ENCODE measurements around the gene SMIM15. TPM values are rescaled to one million over a fixed set of nuclear protein-coding genes. Genes with fewer than 3 reads are reported as not detected.

SMIM15 gene
- total RNA-seq, 1 experiment from 2014 or later: 83.9 TPM

DNA sequence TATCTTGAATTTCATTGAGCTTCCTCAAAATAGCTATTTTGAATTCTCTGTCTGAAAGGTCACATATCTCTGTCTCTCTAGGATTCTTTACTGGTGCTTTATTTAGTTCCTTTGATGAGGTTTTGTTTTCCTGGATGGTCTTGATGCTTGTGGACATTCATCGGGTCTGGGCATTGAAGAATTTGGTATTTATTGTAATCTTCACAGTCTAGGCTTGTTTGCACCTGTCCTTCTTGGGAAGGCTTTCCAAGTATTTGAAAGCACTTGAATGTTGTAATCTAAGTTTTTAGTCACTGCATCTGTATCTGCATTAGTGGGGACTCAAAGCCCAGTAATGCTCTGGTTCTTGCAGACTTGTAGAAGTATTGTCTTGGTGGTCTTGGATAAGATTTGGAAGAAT, 47.8 kb downstream of the SMIM15 start:
- no peaks in the 10 kb centered on the region for H3K4me1 ChIP-seq (ENCODE audit: control insufficient read depth in 1 of 2, insufficient read depth in 2 of 2, low read length in 2 of 2)
- TF ChIP-seq SRF (IDR thresholded peaks at IDR 0.05; ENCODE audit: low read depth) (no peak), TCF7L2 (IDR thresholded peaks at IDR 0.05; ENCODE audit: borderline replicate concordance, extremely low read depth, insufficient read depth, insufficient read length) (no peak), CBX3 (IDR thresholded peaks at IDR 0.05; ENCODE audit: low read depth) (no peak), JUND (IDR thresholded peaks at IDR 0.05) (no peak), RAD21 (IDR thresholded peaks at IDR 0.05; ENCODE audit: low read depth) (no peak), CEBPB (IDR thresholded peaks at IDR 0.05; ENCODE audit: low read depth) (no peak), POLR2A (IDR thresholded peaks at IDR 0.05; ENCODE audit: borderline replicate concordance, extremely low read depth, insufficient read depth, insufficient read length) (no peak), EGR1 (IDR thresholded peaks at IDR 0.05; ENCODE audit: low read depth) (no peak), SP1 (IDR thresholded peaks at IDR 0.05; ENCODE audit: low read depth) (no peak), YY1 (IDR thresholded peaks at IDR 0.05; ENCODE audit: extremely low read depth, insufficient replicate concordance, low read depth, low read length) (no peak)
- TF ChIP-seq, protein P1, sequence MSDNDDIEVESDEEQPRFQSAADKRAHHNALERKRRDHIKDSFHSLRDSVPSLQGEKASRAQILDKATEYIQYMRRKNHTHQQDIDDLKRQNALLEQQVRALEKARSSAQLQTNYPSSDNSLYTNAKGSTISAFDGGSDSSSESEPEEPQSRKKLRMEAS (IDR thresholded peaks at IDR 0.05): no peak
- TF ChIP-seq, protein P2, sequence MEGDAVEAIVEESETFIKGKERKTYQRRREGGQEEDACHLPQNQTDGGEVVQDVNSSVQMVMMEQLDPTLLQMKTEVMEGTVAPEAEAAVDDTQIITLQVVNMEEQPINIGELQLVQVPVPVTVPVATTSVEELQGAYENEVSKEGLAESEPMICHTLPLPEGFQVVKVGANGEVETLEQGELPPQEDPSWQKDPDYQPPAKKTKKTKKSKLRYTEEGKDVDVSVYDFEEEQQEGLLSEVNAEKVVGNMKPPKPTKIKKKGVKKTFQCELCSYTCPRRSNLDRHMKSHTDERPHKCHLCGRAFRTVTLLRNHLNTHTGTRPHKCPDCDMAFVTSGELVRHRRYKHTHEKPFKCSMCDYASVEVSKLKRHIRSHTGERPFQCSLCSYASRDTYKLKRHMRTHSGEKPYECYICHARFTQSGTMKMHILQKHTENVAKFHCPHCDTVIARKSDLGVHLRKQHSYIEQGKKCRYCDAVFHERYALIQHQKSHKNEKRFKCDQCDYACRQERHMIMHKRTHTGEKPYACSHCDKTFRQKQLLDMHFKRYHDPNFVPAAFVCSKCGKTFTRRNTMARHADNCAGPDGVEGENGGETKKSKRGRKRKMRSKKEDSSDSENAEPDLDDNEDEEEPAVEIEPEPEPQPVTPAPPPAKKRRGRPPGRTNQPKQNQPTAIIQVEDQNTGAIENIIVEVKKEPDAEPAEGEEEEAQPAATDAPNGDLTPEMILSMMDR (IDR thresholded peaks at IDR 0.05 in 2 of 3, conservative IDR thresholded peaks at IDR 0.05 in 1 of 3; ENCODE audit: borderline replicate concordance in 1 of 3, insufficient read depth in 1 of 3, low read depth in 2 of 3, low read length in 2 of 3): no peak
- H3K36me3 ChIP-seq (ENCODE audit: control insufficient read depth in 1 of 2, insufficient read depth in 2 of 2, low read length in 2 of 2): no peaks in the 10 kb centered on the region
- no peak overlapping the region for H3K4me3 ChIP-seq (replicated peaks in 1 of 2; ENCODE audit: low read depth in 1 of 2, low read length in 2 of 2)
- intact Hi-C loops (cut with micrococcal nuclease): no loop called here
- no TSS peak for BruUV-seq (replicated peaks)
- ChIA-PET RAD21 (ENCODE audit: low non-redundant PET in 1 of 2, low total read pairs in 2 of 2, uncharacterized antibody in 2 of 2, unreplicated experiment in 2 of 2) (no interaction called here), CTCF (no interaction called here), POLR2A (no interaction called here)
- H3K9ac ChIP-seq (ENCODE audit: low read length): no peak overlapping the region
- H3K79me2 ChIP-seq (ENCODE audit: insufficient read depth, low read length): no peaks in the 10 kb centered on the region
- H3K9me2 ChIP-seq (ENCODE audit: insufficient read depth): no peaks in the 10 kb centered on the region
- no peaks in the 10 kb centered on the region for H3K27me3 ChIP-seq (ENCODE audit: insufficient read depth, low read length)
- no peaks in the 10 kb centered on the region for H4K20me1 ChIP-seq (ENCODE audit: insufficient read depth)
- DNase-seq (ENCODE audit: low read depth, low spot score): no peak
- H3K4me2 ChIP-seq (ENCODE audit: low read length): no peak overlapping the region
- H3K9me3 ChIP-seq (ENCODE audit: control insufficient read depth in 1 of 2, insufficient read depth in 1 of 2, low read depth in 1 of 2, low read length in 2 of 2): no peaks in the 10 kb centered on the region; a peak in 1 of 4 replicates
- no peak overlapping the region for H3K27ac ChIP-seq (ENCODE audit: low read depth, low read length)
- ATAC-seq: no peak
- no peak overlapping the region for H2AFZ ChIP-seq (ENCODE audit: low read depth, low read length, poor library complexity, severe bottlenecking)

Other genes with a start within 250 kb of the SMIM15 start
- gene ERCC8, start 217.4 kb downstream of the SMIM15 start, total RNA-seq (2021; ENCODE audit: unreplicated experiment): 15.1 TPM
- gene NDUFAF2, start 217.3 kb downstream of the SMIM15 start, total RNA-seq (2021; ENCODE audit: unreplicated experiment): 36.9 TPM
- 7.4 TPM for gene ZSWIM6, start 169.8 kb upstream of the SMIM15 start, total RNA-seq (2021; ENCODE audit: unreplicated experiment)

All from HCT116 (cell line).